Retinal pigment epithelial cell (primary cell): ENCODE measurements around the gene XDH.
A peak's percentile ranks its signal among the peaks of the same experiment; 100 is the strongest.

Experiments
- DNase-seq: peaks from one replicate; pipeline ENCODE4 v3.0.0-alpha.2; 2010; ENCODE audit warnings: low read depth
- H3K4me3 ChIP-seq: 2 replicates; pipeline ENCODE4 v1.5.1; 2011; ENCODE audit warnings: mild to moderate bottlenecking, low read length, control low read depth, moderate library complexity
- CTCF ChIP-seq: conservative IDR thresholded peaks from 2 replicates; pipeline ENCODE4 v1.5.1; 2011; ENCODE audit warnings: low read depth, low read length, control low read depth, inconsistent platforms

XDH gene

GRCh38 chr2:31344447-31344846 lies 70.1 kb downstream of the XDH start:
- no peak for DNase-seq
- H3K4me3 ChIP-seq: no peak overlapping the region
- no peak for TF ChIP-seq CTCF

DNA sequence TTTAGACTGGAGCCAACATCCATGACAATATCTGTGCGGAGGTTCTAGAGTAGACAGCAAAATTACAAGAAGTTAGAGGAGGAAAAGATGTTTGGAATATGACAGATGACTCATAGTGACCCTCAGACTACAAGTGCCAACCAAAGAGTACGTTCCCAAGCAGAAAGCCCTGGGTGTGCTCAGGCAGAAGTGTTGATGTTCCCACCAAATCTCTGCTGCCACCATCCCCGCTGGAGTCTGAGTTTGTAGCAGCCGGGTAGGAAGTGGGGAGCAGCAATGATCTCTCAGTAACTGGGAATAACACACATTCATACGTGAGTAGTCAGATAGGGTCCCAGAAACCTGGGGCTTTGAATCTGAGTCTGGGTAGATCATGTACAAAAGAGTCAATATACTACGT lies 73.2 kb downstream of the XDH start:
- no peak for DNase-seq
- H3K4me3 ChIP-seq: no peak overlapping the region
- TF ChIP-seq CTCF: no peak

- H3K4me3 ChIP-seq: no peak overlapping the region
- DNase-seq: no peak
- no peak for TF ChIP-seq CTCF
Measured at GRCh38 chr2:31339696-31340095, 74.8 kb downstream of the XDH start.

- no peak for TF ChIP-seq CTCF
- DNase-seq: peak; percentile 39
- no peak overlapping the region for H3K4me3 ChIP-seq
Measured at GRCh38 chr2:31337860-31338259, 76.7 kb downstream of the XDH start.

- no peak for TF ChIP-seq CTCF
- no peak for DNase-seq
- H3K4me3 ChIP-seq: no peak overlapping the region
Measured at GRCh38 chr2:31337197-31337596, 77.3 kb downstream of the XDH start.

DNA sequence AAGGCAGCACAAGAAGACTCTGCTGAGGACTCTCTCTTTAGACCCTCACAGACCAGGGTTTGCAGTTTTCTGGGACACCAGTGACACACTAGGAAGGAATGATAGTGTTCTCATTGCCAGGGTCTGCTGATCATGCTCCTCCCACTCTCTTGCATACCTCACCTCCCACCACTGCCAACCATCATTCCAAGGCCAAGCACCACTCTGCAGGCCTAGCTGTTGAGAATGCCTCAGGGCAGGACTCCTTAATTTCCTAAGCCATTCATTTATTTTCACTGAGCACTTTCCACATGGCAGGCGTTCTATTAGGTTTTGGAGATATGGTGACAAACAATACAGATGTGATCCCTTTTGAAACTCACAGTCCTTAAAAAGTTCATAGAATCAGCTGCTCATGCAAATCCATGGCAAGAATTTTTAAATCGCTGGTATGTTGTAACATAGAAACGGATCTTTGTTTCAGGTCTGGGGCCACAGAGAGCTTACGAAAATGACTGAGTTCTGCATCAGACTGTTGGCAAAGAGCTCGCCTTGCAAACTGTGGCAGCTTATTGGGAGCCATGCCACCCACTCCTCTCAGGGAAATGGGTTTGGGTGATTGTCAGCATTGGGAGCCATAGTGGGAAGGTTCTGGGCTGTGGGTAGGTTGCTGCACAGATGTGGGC lies 78.5 kb downstream of the XDH start:
- DNase-seq: no peak
- H3K4me3 ChIP-seq: no peak overlapping the region
- no peak for TF ChIP-seq CTCF

GRCh38 chr2:31334311-31335026 lies 80.1 kb downstream of the XDH start:
- no peak overlapping the region for H3K4me3 ChIP-seq
- no peak for TF ChIP-seq CTCF
- no peak for DNase-seq
